SK-N-MC (cell line): ENCODE results near the gene FXYD5.

Experiments
- DNase-seq: peaks from one replicate; pipeline ENCODE4 v3.0.0-alpha.2; 2011; ENCODE audit warnings: low read depth, low spot score
- H3K27ac ChIP-seq: fragments of 200-600 bp; sonication (generic); 2 replicates; pipeline ENCODE4 v1.5.1; 2016; ENCODE audit warnings: mixed run types
- H3K36me3 ChIP-seq: fragments of 200-600 bp; sonication (generic); 2 replicates; pipeline ENCODE4 v1.6.1; 2017; ENCODE audit warnings: antibody characterized with exemption, low read length, mixed read lengths; ENCODE audit not compliant: insufficient read depth
- H3K4me3 ChIP-seq: fragments of 200-600 bp; sonication (generic); 2 replicates; pipeline ENCODE4 v1.5.1; 2016
- H3K9ac ChIP-seq: fragments of 200-600 bp; sonication (generic); 2 replicates; pipeline ENCODE4 v1.8.0; 2017; ENCODE audit warnings: mixed run types, mixed read lengths; ENCODE audit not compliant: insufficient read length
- H3K9me3 ChIP-seq: fragments of 200-600 bp; sonication (generic); 2 replicates; pipeline ENCODE4 v1.6.1; 2017; ENCODE audit warnings: low read depth, mild to moderate bottlenecking, antibody characterized with exemption, low read length, moderate library complexity, mixed read lengths
- EZH2 ChIP-seq: fragments of 200-600 bp; sonication (generic); IDR thresholded peaks from one replicate; pipeline ENCODE4 v1.6.1; 2017; ENCODE audit warnings: antibody characterized with exemption
- FOXP2 ChIP-seq: optimal IDR thresholded peaks from 2 replicates; pipeline ENCODE3; 2011; ENCODE audit warnings: mild to moderate bottlenecking, moderate library complexity; ENCODE audit not compliant: insufficient read depth; ENCODE audit errors: extremely low read length, control extremely low read depth
- POLR2AphosphoS5 ChIP-seq: IDR thresholded peaks from 2 replicates; pipeline ENCODE4 v1.6.1; 2012; ENCODE audit warnings: mild to moderate bottlenecking, low read depth, low read length, borderline replicate concordance

FXYD5 gene

DNA sequence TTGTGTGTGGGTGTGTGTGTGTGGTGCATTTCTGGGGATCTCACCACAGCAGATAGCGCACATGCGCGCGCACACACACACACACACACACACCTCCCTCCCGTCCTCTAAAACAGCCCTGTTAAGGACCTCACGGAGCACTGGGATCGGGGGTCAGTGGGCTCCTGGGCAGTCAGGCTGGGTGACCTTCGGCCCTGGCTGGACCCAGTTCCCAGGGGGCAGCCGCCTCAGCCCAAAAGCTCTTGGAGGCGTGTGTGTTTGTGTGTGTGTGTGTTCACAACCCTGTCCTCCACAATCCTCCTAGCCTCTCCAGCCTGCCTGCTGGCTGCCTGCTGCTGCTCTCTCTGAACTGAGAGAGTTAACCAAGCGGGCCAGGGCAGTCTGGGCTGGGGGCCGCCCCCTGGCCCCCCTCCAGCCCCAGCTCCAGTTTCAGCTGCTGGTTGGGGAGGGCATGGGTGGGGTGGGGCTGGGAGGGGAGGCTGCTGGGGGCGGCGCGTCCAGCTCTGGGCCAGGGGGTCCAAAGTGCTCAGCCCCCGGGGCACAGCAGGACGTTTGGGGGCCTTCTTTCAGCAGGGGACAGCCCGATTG lies 16.1 kb upstream of the FXYD5 start, which contains the start of gene FXYD1:
TSS of gene FXYD1 (plus strand) at position 520 of the 588 bp plus-strand sequence. CDS start 1,256 bp downstream, outside the sequence.
- Histone ChIP-seq H3K4me3 (no peak within 1 kb of the TSS), H3K27ac (no peak within 1 kb of the TSS), H3K36me3 (no peaks in the 10 kb centered on the region), H3K9ac (no peak within 1 kb of the TSS), H3K9me3 (no peaks in the 10 kb centered on the region)
- no peak for TF ChIP-seq FOXP2
- no peak for DNase-seq

DNA sequence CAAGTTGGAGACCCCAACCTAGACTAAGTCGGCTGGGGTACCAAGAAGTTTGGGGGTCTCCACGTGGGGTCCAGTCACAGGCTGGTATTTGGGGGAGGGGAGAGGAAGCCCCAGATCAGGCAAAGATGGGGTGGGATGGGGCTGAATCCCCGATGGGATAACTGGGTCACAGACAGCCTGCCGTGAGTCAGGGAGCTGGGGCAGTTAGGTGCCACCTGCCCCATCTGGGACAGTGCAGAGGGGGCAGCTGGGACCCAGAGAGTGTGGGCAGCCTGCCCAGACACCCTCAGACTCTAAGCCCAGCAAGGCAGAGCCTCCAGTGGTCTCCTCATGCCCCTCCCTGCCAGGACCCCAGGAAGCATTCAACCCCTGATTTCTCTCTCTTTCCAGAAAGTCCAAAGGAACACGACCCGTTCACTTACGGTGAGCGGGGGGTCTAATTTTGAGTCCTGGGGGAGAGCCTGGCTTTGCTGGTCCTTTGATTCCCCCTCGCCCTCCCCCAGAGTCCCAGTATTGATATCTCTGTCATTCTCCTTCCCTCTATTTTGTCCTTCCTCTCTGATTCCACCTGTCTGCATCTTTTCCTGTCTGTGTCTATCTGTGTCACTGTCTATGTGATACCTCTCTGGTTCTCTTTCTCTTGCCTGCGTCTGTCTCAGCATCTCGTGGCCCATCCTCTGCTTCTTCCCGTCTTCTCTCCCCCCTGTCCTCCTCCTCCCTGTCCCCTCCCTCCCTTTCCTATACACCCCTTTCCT lies 14.2 kb upstream of the FXYD5 start:
- Histone ChIP-seq H3K4me3 (no peak overlapping the region), H3K9me3 (no peaks in the 10 kb centered on the region), H3K27ac (no peak overlapping the region), H3K9ac (no peak overlapping the region), H3K36me3 (no peaks in the 10 kb centered on the region)
- TF ChIP-seq FOXP2 (no peak), EZH2 (no peak), POLR2AphosphoS5 (no peak)
- no peak for DNase-seq

- Histone ChIP-seq H3K36me3 (no peaks in the 10 kb centered on the region), H3K4me3 (no peak overlapping the region; the same call in 1 of the 2 replicates), H3K9me3 (no peaks in the 10 kb centered on the region), H3K27ac (no peak overlapping the region), H3K9ac (no peak overlapping the region)
- TF ChIP-seq EZH2 (no peak), FOXP2 (no peak), POLR2AphosphoS5 (no peak)
- DNase-seq = no peak
Measured at GRCh38 chr19:35140962-35141836, 13.3 kb upstream of the FXYD5 start.

- no peak for TF ChIP-seq FOXP2
- TF ChIP-seq EZH2 = no peak
- TF ChIP-seq POLR2AphosphoS5 = no peak
- no peak overlapping the region for H3K9ac ChIP-seq
- no peaks in the 10 kb centered on the region for H3K9me3 ChIP-seq
- DNase-seq = no peak
- no peak overlapping the region for H3K27ac ChIP-seq
- H3K4me3 ChIP-seq = peak overlapping the region; percentile 42; the same call in 1 of the 2 replicates
- no peaks in the 10 kb centered on the region for H3K36me3 ChIP-seq
Measured at GRCh38 chr19:35141837-35142605, 12.5 kb upstream of the FXYD5 start.

GRCh38 chr19:35142606-35143230 lies 11.8 kb upstream of the FXYD5 start:
- TF ChIP-seq EZH2 (no peak), FOXP2 (no peak), POLR2AphosphoS5 (no peak)
- Histone ChIP-seq H3K36me3 (no peaks in the 10 kb centered on the region), H3K9ac (no peak overlapping the region), H3K9me3 (no peaks in the 10 kb centered on the region), H3K27ac (no peak overlapping the region), H3K4me3 (peak overlapping the region; percentile 42; the same call in 1 of the 2 replicates)
- no peak for DNase-seq

DNA sequence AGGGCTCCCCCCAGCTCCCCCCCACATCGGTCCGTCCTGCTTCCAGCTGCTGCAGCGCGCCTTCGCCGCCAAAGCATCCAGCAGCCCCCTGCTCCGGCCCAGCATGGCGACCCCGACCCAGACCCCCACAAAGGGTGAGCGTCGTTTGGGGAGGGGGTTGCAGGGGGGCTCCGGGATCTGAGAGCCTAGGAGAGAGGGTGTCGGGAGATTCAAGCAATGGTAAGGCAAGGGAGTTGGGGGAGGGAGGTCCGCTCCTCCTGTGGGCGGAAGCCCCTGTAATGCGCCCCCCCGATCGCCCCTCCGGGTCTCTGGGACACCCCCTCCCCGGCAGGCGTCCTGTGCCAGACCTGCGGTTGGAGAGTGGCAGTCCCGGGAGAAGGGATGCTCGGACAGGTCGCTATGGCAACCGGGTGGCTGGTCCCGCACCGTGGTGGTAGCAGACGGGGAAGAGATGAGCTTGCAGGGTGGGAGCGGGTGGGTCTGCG lies 11.3 kb upstream of the FXYD5 start, which contains the start of gene FXYD7:
TSS of gene FXYD7 (plus strand) at position 25 of the 485 bp plus-strand sequence. CDS start at position 104, 79 bp downstream.
- no peak for DNase-seq
- Histone ChIP-seq H3K9ac (no peak within 1 kb of the TSS), H3K9me3 (no peaks in the 10 kb centered on the region), H3K27ac (no peak within 1 kb of the TSS), H3K36me3 (no peaks in the 10 kb centered on the region), H3K4me3 (peak within 1 kb of the TSS; percentile 42; the same call in 1 of the 2 replicates)
- no peak for TF ChIP-seq POLR2AphosphoS5
- TF ChIP-seq FOXP2 = no peak
- TF ChIP-seq EZH2 = no peak

GRCh38 chr19:35143818-35144217 lies 10.7 kb upstream of the FXYD5 start:
- no peak for DNase-seq
- Histone ChIP-seq H3K36me3 (no peaks in the 10 kb centered on the region), H3K9ac (no peak overlapping the region), H3K27ac (no peak overlapping the region), H3K9me3 (no peaks in the 10 kb centered on the region), H3K4me3 (no peak overlapping the region)
- no peak for TF ChIP-seq FOXP2
- TF ChIP-seq POLR2AphosphoS5 = no peak
- no peak for TF ChIP-seq EZH2
